IMR-90 (cell line): Measurements from ENCODE around the gene OGFOD1. TPM values are rescaled to one million over a fixed set of nuclear protein-coding genes. Genes with fewer than 3 reads are reported as not detected.
A peak's percentile ranks its signal among the peaks of the same experiment; 100 is the strongest.

ENCODE experiments used
- ATAC-seq: fragments of 200-7000 bp; cut with Tn5 transposase; 2 replicates; pipeline ENCODE4 v1.9.1; 2020; ENCODE audit warnings: low read depth, mild to moderate bottlenecking, moderate library complexity
- BruUV-seq: library from RNA; stranded (reverse); fragments of 400-500 nt; replicated peaks from 2 replicates; lab custom pipeline; 2021; lab: Mats Ljungman, UMichigan
- CTCF ChIA-PET: fragments of 300-600 bp; formaldehyde crosslinking; extraction: SDS; loops from one replicate; lab custom pipeline; 2021; ENCODE audit warnings: antibody characterized with exemption; lab: Yijun Ruan, JAX
- POLR2A ChIA-PET: fragments of 300-600 bp; sonication (Branson Sonifier 250); formaldehyde crosslinking; loops from one replicate; lab custom pipeline; 2022; ENCODE audit warnings: antibody characterized with exemption; ENCODE audit not compliant: unreplicated experiment; lab: Charles Lee
- DNase-seq: peaks from one replicate; pipeline ENCODE4 v3.0.0; 2013
- H2AFZ ChIP-seq: replicated peaks from 2 replicates; pipeline ENCODE3; 2013; ENCODE audit warnings: low read length, mild to moderate bottlenecking; ENCODE audit not compliant: poor library complexity
- H2AK5ac ChIP-seq: 2 replicates; pipeline ENCODE4 v1.6.1; 2013; ENCODE audit warnings: low read depth, low read length, inconsistent platforms
- H2AK9ac ChIP-seq: replicated peaks from 2 replicates; pipeline ENCODE3; 2013; ENCODE audit warnings: mild to moderate bottlenecking, low read depth, low read length, moderate library complexity; ENCODE audit not compliant: poor library complexity
- H2BK120ac ChIP-seq: 2 replicates; pipeline ENCODE4 v1.6.1; 2013; ENCODE audit warnings: low read depth, low read length, inconsistent platforms
- H2BK15ac ChIP-seq: 3 replicates; pipeline ENCODE4 v1.6.1; 2013; ENCODE audit warnings: low read depth, low read length, inconsistent platforms
- H2BK20ac ChIP-seq: 2 replicates; pipeline ENCODE4 v1.6.1; 2013; ENCODE audit warnings: low read depth, mild to moderate bottlenecking, inconsistent platforms, low read length, moderate library complexity
- H2BK5ac ChIP-seq: 2 replicates; pipeline ENCODE4 v1.6.1; 2013; ENCODE audit warnings: mild to moderate bottlenecking, low read depth, low read length, inconsistent platforms; ENCODE audit not compliant: poor library complexity, severe bottlenecking
- H3K14ac ChIP-seq: replicated peaks from 2 replicates; pipeline ENCODE4 v1.6.1; 2013; ENCODE audit warnings: low read depth, low read length, inconsistent platforms
- H3K18ac ChIP-seq: 2 replicates; pipeline ENCODE4 v1.6.1; 2013; ENCODE audit warnings: low read depth, low read length, control low read depth
- H3K23ac ChIP-seq: 2 replicates; pipeline ENCODE4 v1.6.1; 2013; ENCODE audit warnings: low read depth, low read length, inconsistent platforms
- H3K27ac ChIP-seq: 2 replicates; pipeline ENCODE4 v1.5.1; 2013; ENCODE audit warnings: mild to moderate bottlenecking, control low read depth, low read length; ENCODE audit not compliant: insufficient read depth
- H3K27me3 ChIP-seq: 2 replicates; pipeline ENCODE4 v1.6.1; 2013; ENCODE audit warnings: low read length; ENCODE audit not compliant: control insufficient read depth, insufficient read depth
- H3K36me3 ChIP-seq: 2 replicates; pipeline ENCODE4 v1.6.1; 2013; ENCODE audit warnings: low read length, mixed read lengths; ENCODE audit not compliant: control insufficient read depth, insufficient read depth
- H3K4ac ChIP-seq: 2 replicates; pipeline ENCODE4 v1.6.1; 2013; ENCODE audit warnings: low read depth, low read length, inconsistent platforms
- H3K4me1 ChIP-seq: 2 replicates; pipeline ENCODE4 v1.6.1; 2013; ENCODE audit warnings: low read length, mixed read lengths; ENCODE audit not compliant: control insufficient read depth, insufficient read depth
- H3K4me2 ChIP-seq: 2 replicates; pipeline ENCODE4 v1.6.1; 2013; ENCODE audit warnings: low read depth, mild to moderate bottlenecking, control low read depth, low read length, moderate library complexity
- H3K4me3 ChIP-seq: 2 replicates; pipeline ENCODE4 v1.5.1; 2013; ENCODE audit warnings: low read depth, mild to moderate bottlenecking, control low read depth, low read length, moderate library complexity; ENCODE audit not compliant: insufficient read depth
- H3K56ac ChIP-seq: 2 replicates; pipeline ENCODE4 v1.6.1; 2013; ENCODE audit warnings: low read length, inconsistent platforms; ENCODE audit not compliant: insufficient read depth; ENCODE audit errors: extremely low read depth
- H3K79me1 ChIP-seq, 2 experiments: 2 replicates each; pipeline ENCODE4 v1.6.1; 2013; ENCODE audit warnings: low read length in 2 of 2, inconsistent platforms in 1 of 2, low read depth in 1 of 2
- H3K9ac ChIP-seq: 2 replicates; pipeline ENCODE4 v1.6.1; 2013; ENCODE audit warnings: low read depth, low read length, control low read depth
- H3K9me1 ChIP-seq: 2 replicates; pipeline ENCODE4 v1.6.1; 2013; ENCODE audit warnings: low read length, inconsistent platforms; ENCODE audit not compliant: insufficient read depth
- H3K9me3 ChIP-seq: 2 replicates; pipeline ENCODE4 v1.6.1; 2013; ENCODE audit warnings: low read length; ENCODE audit not compliant: control insufficient read depth, insufficient read depth
- H4K20me1 ChIP-seq: 2 replicates; pipeline ENCODE4 v1.6.1; 2013; ENCODE audit warnings: low read length, inconsistent platforms; ENCODE audit not compliant: insufficient read depth
- H4K5ac ChIP-seq: 2 replicates; pipeline ENCODE4 v1.6.1; 2013; ENCODE audit warnings: mild to moderate bottlenecking, low read depth, low read length, control low read depth
- H4K8ac ChIP-seq, 2 experiments: 2 replicates each; pipeline ENCODE4 v1.6.1; 2013; ENCODE audit warnings: low read depth in 2 of 2, low read length in 2 of 2, control low read depth in 1 of 2, inconsistent platforms in 1 of 2
- H4K91ac ChIP-seq: 2 replicates; pipeline ENCODE4 v1.6.1; 2013; ENCODE audit warnings: low read depth, low read length, inconsistent platforms; ENCODE audit not compliant: insufficient read depth
- CEBPB ChIP-seq: IDR thresholded peaks from 2 replicates; pipeline ENCODE4 v1.6.1; 2012; ENCODE audit warnings: low read depth, low read length, improper control_type of control experiment
- CHD1 ChIP-seq: IDR thresholded peaks from 2 replicates; pipeline ENCODE4 v1.6.1; 2012; ENCODE audit warnings: low read depth, low read length, improper control_type of control experiment
- FOS ChIP-seq: fragments of 150-350 bp; IDR thresholded peaks from 2 replicates; pipeline ENCODE4 v1.6.1; 2016; ENCODE audit warnings: low read depth, low read length
- MAFK ChIP-seq: IDR thresholded peaks from 2 replicates; pipeline ENCODE4 v1.6.1; 2012; ENCODE audit warnings: low read depth, low read length, improper control_type of control experiment
- MAZ ChIP-seq: IDR thresholded peaks from 2 replicates; pipeline ENCODE4 v1.6.1; 2012; ENCODE audit warnings: low read depth, mild to moderate bottlenecking, low read length, improper control_type of control experiment, moderate library complexity, borderline replicate concordance
- MXI1 ChIP-seq: IDR thresholded peaks from 2 replicates; pipeline ENCODE4 v1.6.1; 2012; ENCODE audit warnings: low read depth, mild to moderate bottlenecking, low read length, moderate library complexity, borderline replicate concordance
- NFE2L2 ChIP-seq: fragments of 150-350 bp; IDR thresholded peaks from 2 replicates; pipeline ENCODE4 v1.6.1; 2016; ENCODE audit warnings: low read depth, mild to moderate bottlenecking, low read length
- POLR2A ChIP-seq: IDR thresholded peaks from 2 replicates; pipeline ENCODE4 v1.6.1; 2012; ENCODE audit warnings: mild to moderate bottlenecking, low read depth, low read length
- RAD21 ChIP-seq: IDR thresholded peaks from 2 replicates; pipeline ENCODE4 v1.6.1; 2012; ENCODE audit warnings: low read length, improper control_type of control experiment
- RCOR1 ChIP-seq: IDR thresholded peaks from 2 replicates; pipeline ENCODE4 v1.6.1; 2012; ENCODE audit warnings: mild to moderate bottlenecking, low read length, improper control_type of control experiment; ENCODE audit not compliant: insufficient replicate concordance
- RFX5 ChIP-seq: IDR thresholded peaks from 2 replicates; pipeline ENCODE4 v1.8.0; 2012; ENCODE audit warnings: low read depth, mild to moderate bottlenecking, low read length, moderate library complexity
- SMC3 ChIP-seq: fragments of 150-350 bp; IDR thresholded peaks from 2 replicates; pipeline ENCODE4 v1.6.1; 2016; ENCODE audit warnings: low read depth, mild to moderate bottlenecking, antibody characterized with exemption, low read length, moderate library complexity
- WGBS, 2 experiments: methylation state at CpG; one replicate each; pipeline versions ENCODE4 v1.1.5 to v1.1.7; 2013; ENCODE audit warnings: missing lambda C conversion rate in 2 of 2; ENCODE audit not compliant: insufficient read length in 1 of 2; ENCODE audit errors: extremely low coverage in 2 of 2; 5-methylcytosine and 5-hydroxymethylcytosine counted together
- dilution Hi-C: fragments of 300-500 bp; cut with HindIII; formaldehyde crosslinking; loops from one replicate; pipeline ENCODE4 v1.14.3; 2018; ENCODE audit warnings: low sequenced_read_pairs; ENCODE audit not compliant: unreplicated experiment
- in situ Hi-C: fragments of 300-500 bp; cut with MboI; formaldehyde crosslinking; loops from 3 replicates; pipeline ENCODE4 v1.14.3; 2019; ENCODE audit warnings: low sequenced_read_pairs, inconsistent platforms, mixed read lengths
- intact Hi-C: fragments of 100-400 bp; cut with micrococcal nuclease; formaldehyde crosslinking; loops from 2 replicates; pipeline ENCODE4 v1.10.0; 2022
- polyA plus RNA-seq, 3 experiments: library from polyadenylated mRNA; depleted of rRNA; stranded (reverse); fragments of >200 nt; gene quantifications; 2 replicates each; pipeline ENCODE4 v1.2.3, GENCODE V29; 2012; ENCODE audit warnings: low replicate concordance in 1 of 3
- total RNA-seq: library from RNA; depleted of rRNA; stranded (reverse); fragments of >200 nt; gene quantifications from 2 replicates; pipeline ENCODE4 v1.2.3, GENCODE V29; 2012
- TF ChIP-seq, protein P1 (sequence below): fragments of 150-350 bp; IDR thresholded peaks from 2 replicates; pipeline ENCODE4 v1.6.1; 2017; ENCODE audit warnings: mild to moderate bottlenecking, antibody characterized with exemption, low read length, low read depth
- TF ChIP-seq, protein P2 (sequence below): fragments of 150-350 bp; IDR thresholded peaks from 2 replicates; pipeline ENCODE4 v1.6.1; 2016; ENCODE audit warnings: low read depth, mild to moderate bottlenecking, low read length, moderate library complexity, borderline replicate concordance
- TF ChIP-seq, protein P3 (sequence below): conservative IDR thresholded peaks from 2 replicates; pipeline ENCODE4 v1.5.1; 2012; ENCODE audit warnings: mild to moderate bottlenecking, low read depth, low read length, improper control_type of control experiment

OGFOD1 gene
- total and polyA plus RNA-seq, 2 of the 4 experiments (the other 2 are of a cell fraction) = 43.5 to 103 TPM

DNA sequence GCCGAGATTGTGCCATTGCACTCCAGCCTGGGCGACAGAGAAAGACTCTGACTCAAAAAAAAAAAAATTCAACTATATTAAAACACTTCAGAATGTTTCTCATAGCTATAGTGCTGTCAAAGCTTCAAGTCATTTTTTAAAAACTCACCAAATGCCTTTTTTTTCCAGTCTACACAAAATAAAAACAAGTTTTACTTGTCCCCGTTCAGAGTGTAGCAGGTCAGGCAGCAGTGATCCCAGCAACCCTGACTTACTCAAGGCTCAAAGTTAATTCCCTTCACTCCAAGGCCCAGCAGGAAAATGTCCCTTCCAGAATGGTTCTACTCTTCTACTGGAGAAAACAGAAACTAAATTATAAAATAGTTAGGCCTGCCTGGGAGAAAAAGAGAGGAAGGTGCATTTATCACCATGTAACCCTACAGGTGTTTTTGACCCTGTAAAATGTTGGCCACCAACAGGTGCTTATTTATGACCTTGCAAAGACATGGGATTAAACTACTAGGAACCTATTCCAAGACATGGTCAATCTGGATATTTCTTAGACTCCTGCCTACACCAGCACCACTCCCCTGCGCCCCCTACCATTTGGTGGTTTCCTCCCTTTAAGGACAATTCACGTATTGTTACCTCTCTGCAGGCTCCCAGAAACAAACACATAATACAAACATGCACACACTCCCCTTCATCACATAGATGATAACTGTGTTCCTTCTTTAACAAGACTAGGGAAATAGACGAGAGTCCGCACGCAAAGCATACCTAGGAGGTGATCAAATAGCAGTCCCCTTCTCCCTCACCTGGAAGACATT, 31.4 kb upstream of the OGFOD1 start:
- Histone ChIP-seq H3K27me3 (no peaks in the 10 kb centered on the region), H3K9me1 (peaks cover 20% of the 10 kb centered on the region), H2AFZ (no peak overlapping the region), H2BK15ac (no peak overlapping the region), H2AK5ac (no peak overlapping the region), H4K20me1 (peaks cover 57% of the 10 kb centered on the region), H3K4me3 (no peak overlapping the region), H2BK5ac (peak overlapping the region; percentile 67), H3K18ac (no peak overlapping the region), H3K9me3 (no peaks in the 10 kb centered on the region), H2BK120ac (no peak overlapping the region), H3K14ac (no peak overlapping the region), H4K91ac (no peak overlapping the region), H3K36me3 (no peaks in the 10 kb centered on the region), H3K4ac (no peak overlapping the region), H3K9ac (no peak overlapping the region), H3K79me1 (peaks cover 15 to 73% of the 10 kb centered on the region in 2 experiments), H3K27ac (no peak overlapping the region), H2BK20ac (no peak overlapping the region), H3K4me2 (no peak overlapping the region), H3K56ac (no peak overlapping the region), H3K23ac (no peak overlapping the region; the same call in 1 of the 2 replicates), H2AK9ac (no peak overlapping the region), H4K5ac (no peak overlapping the region; the same call in 1 of the 2 replicates), H3K4me1 (peaks cover 18% of the 10 kb centered on the region), H4K8ac (no peak overlapping the region)
- no TSS peak for BruUV-seq
- intact Hi-C loops (no loop called here), dilution Hi-C loops (no loop called here), in situ Hi-C loops (no loop called here)
- ChIA-PET POLR2A (no interaction called here), CTCF (interaction anchor here (0.6 kb wide), 1 partner anchor 786 kb away, joined by 3 read pairs; no protein-coding TSS in a partner anchor)
- no peak for ATAC-seq
- 100% methylated on average over 3 of the region's 8 CpGs; no CpG with 5 or more reads in 1 of the 2 experiments for WGBS, 2 experiments
- TF ChIP-seq FOS (no peak), RAD21 (no peak), CEBPB (no peak), MAZ (no peak), MXI1 (no peak), CHD1 (no peak), RFX5 (no peak), SMC3 (no peak), RCOR1 (no peak), MAFK (no peak), NFE2L2 (no peak), POLR2A (no peak)
- TF ChIP-seq, protein P1, sequence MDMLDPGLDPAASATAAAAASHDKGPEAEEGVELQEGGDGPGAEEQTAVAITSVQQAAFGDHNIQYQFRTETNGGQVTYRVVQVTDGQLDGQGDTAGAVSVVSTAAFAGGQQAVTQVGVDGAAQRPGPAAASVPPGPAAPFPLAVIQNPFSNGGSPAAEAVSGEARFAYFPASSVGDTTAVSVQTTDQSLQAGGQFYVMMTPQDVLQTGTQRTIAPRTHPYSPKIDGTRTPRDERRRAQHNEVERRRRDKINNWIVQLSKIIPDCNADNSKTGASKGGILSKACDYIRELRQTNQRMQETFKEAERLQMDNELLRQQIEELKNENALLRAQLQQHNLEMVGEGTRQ = no peak
- TF ChIP-seq, protein P2, sequence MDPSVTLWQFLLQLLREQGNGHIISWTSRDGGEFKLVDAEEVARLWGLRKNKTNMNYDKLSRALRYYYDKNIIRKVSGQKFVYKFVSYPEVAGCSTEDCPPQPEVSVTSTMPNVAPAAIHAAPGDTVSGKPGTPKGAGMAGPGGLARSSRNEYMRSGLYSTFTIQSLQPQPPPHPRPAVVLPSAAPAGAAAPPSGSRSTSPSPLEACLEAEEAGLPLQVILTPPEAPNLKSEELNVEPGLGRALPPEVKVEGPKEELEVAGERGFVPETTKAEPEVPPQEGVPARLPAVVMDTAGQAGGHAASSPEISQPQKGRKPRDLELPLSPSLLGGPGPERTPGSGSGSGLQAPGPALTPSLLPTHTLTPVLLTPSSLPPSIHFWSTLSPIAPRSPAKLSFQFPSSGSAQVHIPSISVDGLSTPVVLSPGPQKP = no peak
- TF ChIP-seq, protein P3, sequence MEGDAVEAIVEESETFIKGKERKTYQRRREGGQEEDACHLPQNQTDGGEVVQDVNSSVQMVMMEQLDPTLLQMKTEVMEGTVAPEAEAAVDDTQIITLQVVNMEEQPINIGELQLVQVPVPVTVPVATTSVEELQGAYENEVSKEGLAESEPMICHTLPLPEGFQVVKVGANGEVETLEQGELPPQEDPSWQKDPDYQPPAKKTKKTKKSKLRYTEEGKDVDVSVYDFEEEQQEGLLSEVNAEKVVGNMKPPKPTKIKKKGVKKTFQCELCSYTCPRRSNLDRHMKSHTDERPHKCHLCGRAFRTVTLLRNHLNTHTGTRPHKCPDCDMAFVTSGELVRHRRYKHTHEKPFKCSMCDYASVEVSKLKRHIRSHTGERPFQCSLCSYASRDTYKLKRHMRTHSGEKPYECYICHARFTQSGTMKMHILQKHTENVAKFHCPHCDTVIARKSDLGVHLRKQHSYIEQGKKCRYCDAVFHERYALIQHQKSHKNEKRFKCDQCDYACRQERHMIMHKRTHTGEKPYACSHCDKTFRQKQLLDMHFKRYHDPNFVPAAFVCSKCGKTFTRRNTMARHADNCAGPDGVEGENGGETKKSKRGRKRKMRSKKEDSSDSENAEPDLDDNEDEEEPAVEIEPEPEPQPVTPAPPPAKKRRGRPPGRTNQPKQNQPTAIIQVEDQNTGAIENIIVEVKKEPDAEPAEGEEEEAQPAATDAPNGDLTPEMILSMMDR = no peak
- no peak for DNase-seq
